HepG2 (cell line): Measurements from ENCODE around the gene AKAP1. TPM values are rescaled to one million over a fixed set of nuclear protein-coding genes. Genes with fewer than 3 reads are reported as not detected.

Experiments used
- CEBPG ChIP-seq: IDR thresholded peaks from 2 replicates; pipeline ENCODE4 v1.6.1; 2016
- MTF1 ChIP-seq: sonication (generic); formaldehyde crosslinking; IDR thresholded peaks from 2 replicates; pipeline ENCODE4 v1.5.0; 2020; ENCODE audit warnings: missing genetic modification reagents
- SMAD1 ChIP-seq: sonication (generic); formaldehyde crosslinking; IDR thresholded peaks from 2 replicates; pipeline ENCODE4 v1.4.0; 2020; ENCODE audit warnings: missing genetic modification reagents, low read depth, mild to moderate bottlenecking, borderline replicate concordance
- SMARCC2 ChIP-seq: fragments of 450-650 bp; IDR thresholded peaks from 2 replicates; pipeline ENCODE4 v1.6.1; 2017; ENCODE audit warnings: antibody characterized with exemption, mild to moderate bottlenecking
- ZFX ChIP-seq: sonication (generic); formaldehyde crosslinking; IDR thresholded peaks from 2 replicates; pipeline ENCODE4 v1.4.0; 2020; ENCODE audit warnings: mild to moderate bottlenecking, low read depth, missing genetic modification reagents, moderate library complexity
- ZNF281 ChIP-seq: sonication (generic); formaldehyde crosslinking; IDR thresholded peaks from 2 replicates; pipeline ENCODE4 v1.4.0; 2020; ENCODE audit warnings: missing genetic modification reagents, borderline replicate concordance
- ZSCAN5A ChIP-seq: sonication (generic); formaldehyde crosslinking; IDR thresholded peaks from 2 replicates; pipeline ENCODE4 v1.8.0; 2022; ENCODE audit warnings: mild to moderate bottlenecking, missing genetic modification reagents, borderline replicate concordance
- polyA plus RNA-seq, 8 experiments: library from polyadenylated mRNA; depleted of rRNA in 3 of 8; stranded (reverse) in 7 of 8; unstranded in 1 of 8; fragments of >200 nt; fragmentation: Illumina TruSeq in 4 of 8; extraction: Trizol in 4 of 8; gene quantifications; 2 replicates each; pipeline versions ENCODE4 v1.2.1 to v1.2.3, GENCODE V29; 2011 to 2016; ENCODE audit warnings: low read depth in 4 of 8, missing spikeins in 1 of 8, mixed read lengths in 1 of 8; ENCODE audit not compliant: insufficient read depth in 1 of 8
- total RNA-seq, 5 experiments: library from RNA; depleted of rRNA; stranded (reverse); fragments of >200 nt; fragmentation: Illumina TruSeq; extraction: Trizol; gene quantifications; 2 replicates each; pipeline ENCODE4 v1.2.3, GENCODE V29; 2016; ENCODE audit warnings: low read depth in 1 of 5
- TF ChIP-seq, protein P1 (sequence below): IDR thresholded peaks from 2 replicates; pipeline ENCODE4 v1.6.1; 2016; ENCODE audit warnings: low read depth, control low read depth

Gene AKAP1
- total and polyA plus RNA-seq, 2 of the 13 experiments (the other 11 are each of a cell fraction or from before 2014, with no cell fraction given), result 101 to 131 TPM

DNA sequence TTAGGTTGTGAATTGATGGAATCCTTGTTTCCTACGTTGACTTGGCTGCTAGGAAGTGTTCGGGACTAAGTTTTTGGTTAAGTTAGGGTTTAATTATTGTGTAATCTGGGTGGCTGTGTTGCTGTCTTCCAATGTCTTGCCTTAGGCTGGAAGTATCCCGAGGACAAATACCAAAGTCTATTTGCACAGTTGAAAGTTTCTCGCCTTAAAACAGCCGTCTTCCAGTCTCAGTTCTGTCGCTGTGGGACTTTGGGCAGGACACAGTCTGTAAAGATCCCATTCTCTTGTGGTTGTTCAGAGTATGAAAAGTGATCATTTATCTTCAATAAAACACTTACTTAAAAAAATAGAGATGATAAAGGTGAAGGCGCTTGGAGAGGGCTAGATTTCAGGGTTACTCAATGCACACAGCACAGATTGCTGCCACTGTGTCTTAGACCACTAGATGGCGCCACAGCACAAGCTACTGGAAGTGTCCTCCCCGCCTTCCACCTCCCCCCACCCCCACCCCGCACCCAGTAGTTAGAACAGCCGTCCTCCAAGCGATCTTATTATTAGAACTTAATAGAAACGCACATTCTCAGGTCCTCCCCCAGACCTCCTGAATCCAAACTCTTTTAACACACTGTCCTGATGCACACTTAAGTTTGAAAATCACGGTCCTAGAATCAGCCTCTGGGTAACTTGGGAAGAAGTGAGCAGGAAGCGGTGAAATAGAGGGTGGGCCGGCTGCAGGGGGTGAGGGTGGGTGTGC, 45.8 kb downstream of the AKAP1 start (continued):
- TF ChIP-seq MTF1 (CRISPR knock-in tag) (no peak), SMAD1 (no peak), ZNF281 (CRISPR knock-in tag) (peak; percentile 72; the same call in 1 of the 2 replicates), ZSCAN5A (no peak), SMARCC2 (no peak), ZFX (no peak), CEBPG (peak; percentile 56; the same call in 1 of the 2 replicates)
- TF ChIP-seq, protein P1, sequence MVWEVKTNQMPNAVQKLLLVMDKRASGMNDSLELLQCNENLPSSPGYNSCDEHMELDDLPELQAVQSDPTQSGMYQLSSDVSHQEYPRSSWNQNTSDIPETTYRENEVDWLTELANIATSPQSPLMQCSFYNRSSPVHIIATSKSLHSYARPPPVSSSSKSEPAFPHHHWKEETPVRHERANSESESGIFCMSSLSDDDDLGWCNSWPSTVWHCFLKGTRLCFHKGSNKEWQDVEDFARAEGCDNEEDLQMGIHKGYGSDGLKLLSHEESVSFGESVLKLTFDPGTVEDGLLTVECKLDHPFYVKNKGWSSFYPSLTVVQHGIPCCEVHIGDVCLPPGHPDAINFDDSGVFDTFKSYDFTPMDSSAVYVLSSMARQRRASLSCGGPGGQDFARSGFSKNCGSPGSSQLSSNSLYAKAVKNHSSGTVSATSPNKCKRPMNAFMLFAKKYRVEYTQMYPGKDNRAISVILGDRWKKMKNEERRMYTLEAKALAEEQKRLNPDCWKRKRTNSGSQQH (CRISPR knock-in tag), result no peak
